H1 (cell line): Measurements from ENCODE around the gene VAT1L. TPM values are rescaled to one million over a fixed set of nuclear protein-coding genes. Genes with fewer than 3 reads are reported as not detected.

Source experiments
- CTCF ChIA-PET: fragments of 300-600 bp; sonication (Branson Sonifier 250); formaldehyde crosslinking; loops from one replicate; lab custom pipeline; 2021; ENCODE audit not compliant: partially characterized antibody; lab: Charles Lee
- POLR2A ChIA-PET: fragments of 300-600 bp; sonication (Branson Sonifier 250); formaldehyde crosslinking; loops from one replicate; lab custom pipeline; 2021; ENCODE audit warnings: inconsistent platforms; ENCODE audit not compliant: partially characterized antibody; lab: Charles Lee
- DNase-seq, 2 experiments: peaks; one replicate each; pipeline versions ENCODE4 v3.0.0 to v3.0.0-alpha.2; 2010 to 2022; ENCODE audit warnings: low spot score in 2 of 2, low read depth in 1 of 2, mixed read lengths in 1 of 2
- FAIRE-seq: peaks from 2 replicates; lab custom pipeline; 2011; peaks lifted over from hg19 to GRCh38; lab: Jason Lieb, UNC
- H2AFZ ChIP-seq: 2 replicates; pipeline ENCODE4 v1.8.1; 2012; ENCODE audit warnings: low read length, inconsistent platforms
- H2AK5ac ChIP-seq: 2 replicates; pipeline ENCODE4 v1.6.1; 2013; ENCODE audit warnings: low read depth, low read length
- H2BK120ac ChIP-seq: replicated peaks from 2 replicates; pipeline ENCODE3; 2013; ENCODE audit warnings: low read depth, low read length, inconsistent platforms
- H2BK12ac ChIP-seq: 2 replicates; pipeline ENCODE4 v1.6.1; 2013; ENCODE audit warnings: low read depth, low read length
- H2BK15ac ChIP-seq: 2 replicates; pipeline ENCODE4 v1.6.1; 2013; ENCODE audit warnings: low read length
- H2BK20ac ChIP-seq: 2 replicates; pipeline ENCODE4 v1.6.1; 2013; ENCODE audit warnings: low read length
- H2BK5ac ChIP-seq: 2 replicates; pipeline ENCODE4 v1.6.1; 2013; ENCODE audit warnings: low read depth, low read length
- H3K14ac ChIP-seq: 2 replicates; pipeline ENCODE4 v1.6.1; 2013; ENCODE audit warnings: inconsistent platforms; ENCODE audit not compliant: insufficient read length
- H3K18ac ChIP-seq: 2 replicates; pipeline ENCODE4 v1.6.1; 2013; ENCODE audit warnings: low read length; ENCODE audit errors: extremely low read depth
- H3K23ac ChIP-seq: 2 replicates; pipeline ENCODE4 v1.6.1; 2013; ENCODE audit warnings: inconsistent platforms; ENCODE audit not compliant: insufficient read length
- H3K23me2 ChIP-seq: 2 replicates; pipeline ENCODE4 v1.6.1; 2013; ENCODE audit warnings: low read depth, low read length
- H3K27ac ChIP-seq: 2 replicates; pipeline ENCODE4 v1.6.1; 2011; ENCODE audit warnings: low read depth, low read length, inconsistent platforms
- H3K27me3 ChIP-seq, 4 experiments: replicated peaks in 1 of 4; 1 replicate in 1 of 4; 2 replicates in 3 of 4; pipeline versions ENCODE4 v1.6.1 to v1.8.1; 2011 to 2013; ENCODE audit warnings: low read length in 3 of 4, mild to moderate bottlenecking in 3 of 4, inconsistent platforms in 2 of 4, mixed read lengths in 2 of 4, moderate library complexity in 1 of 4; ENCODE audit not compliant: control insufficient read depth in 3 of 4, insufficient read depth in 3 of 4; ENCODE audit errors: extremely low read depth in 1 of 4
- H3K36me3 ChIP-seq, 4 experiments: 2 replicates each; pipeline versions ENCODE4 v1.6.1 to v1.8.1; 2011 to 2013; ENCODE audit warnings: mild to moderate bottlenecking in 4 of 4, low read length in 3 of 4, moderate library complexity in 2 of 4, control low read depth in 1 of 4, inconsistent platforms in 1 of 4; ENCODE audit not compliant: insufficient read depth in 4 of 4, control insufficient read depth in 2 of 4
- H3K4ac ChIP-seq: replicated peaks from 2 replicates; pipeline ENCODE3; 2013; ENCODE audit warnings: low read length, low read depth, mixed read lengths, inconsistent platforms; ENCODE audit not compliant: insufficient read length
- H3K4me1 ChIP-seq, 4 experiments: replicated peaks in 1 of 4; 1 replicate in 1 of 4; 2 replicates in 3 of 4; pipeline versions ENCODE4 v1.6.1 to v1.8.1; 2011 to 2013; ENCODE audit warnings: low read length in 3 of 4, inconsistent platforms in 2 of 4, mixed read lengths in 1 of 4; ENCODE audit not compliant: insufficient read depth in 4 of 4, control insufficient read depth in 3 of 4
- H3K4me2 ChIP-seq, 2 experiments: 2 replicates each; pipeline versions ENCODE4 v1.6.1 to v1.8.1; 2011 to 2013; ENCODE audit warnings: low read depth in 2 of 2, low read length in 2 of 2, control low read depth in 1 of 2, inconsistent platforms in 1 of 2, mild to moderate bottlenecking in 1 of 2; ENCODE audit not compliant: insufficient read depth in 1 of 2
- H3K4me3 ChIP-seq, 4 experiments: fragments of 200-600, 300-600 bp in 1 of 4; sonication (generic), shearing (Covaris generic), sonication (Bioruptor Twin) in 1 of 4; 2 replicates each; pipeline versions ENCODE4 v1.5.1 to v1.8.1; 2011 to 2016; ENCODE audit warnings: low read length in 4 of 4, low read depth in 3 of 4, control low read depth in 2 of 4, inconsistent platforms in 2 of 4, mild to moderate bottlenecking in 2 of 4, mixed read lengths in 1 of 4, moderate library complexity in 1 of 4; ENCODE audit not compliant: insufficient read depth in 2 of 4; ENCODE audit errors: extremely low read depth in 1 of 4
- H3K56ac ChIP-seq: replicated peaks from 2 replicates; pipeline ENCODE3; 2013; ENCODE audit warnings: low read depth, mild to moderate bottlenecking, mixed read lengths, low read length, inconsistent platforms; ENCODE audit not compliant: insufficient read length
- H3K79me1 ChIP-seq: 2 replicates; pipeline ENCODE4 v1.6.1; 2013; ENCODE audit warnings: low read depth, low read length, control low read depth
- H3K79me2 ChIP-seq, 2 experiments: 2 replicates each; pipeline versions ENCODE4 v1.6.1 to v1.8.1; 2012 to 2013; ENCODE audit warnings: low read length in 2 of 2, mild to moderate bottlenecking in 2 of 2, inconsistent platforms in 1 of 2; ENCODE audit not compliant: insufficient read depth in 2 of 2, control insufficient read depth in 1 of 2
- H3K9ac ChIP-seq, 4 experiments: replicated peaks in 1 of 4; 1 replicate in 1 of 4; 2 replicates in 3 of 4; pipeline versions ENCODE4 v1.6.1 to v1.8.1; 2011 to 2013; ENCODE audit warnings: low read depth in 3 of 4, low read length in 3 of 4, control low read depth in 2 of 4, mild to moderate bottlenecking in 2 of 4, moderate library complexity in 2 of 4, inconsistent platforms in 1 of 4; ENCODE audit errors: extremely low read depth in 1 of 4
- H3K9me3 ChIP-seq, 2 experiments: 2 replicates each; pipeline versions ENCODE4 v1.6.1 to v1.8.1; 2012 to 2013; ENCODE audit warnings: mild to moderate bottlenecking in 2 of 2, moderate library complexity in 2 of 2, control low read depth in 1 of 2, inconsistent platforms in 1 of 2, low read depth in 1 of 2, low read length in 1 of 2, mixed read lengths in 1 of 2; ENCODE audit not compliant: insufficient read depth in 2 of 2
- H4K20me1 ChIP-seq, 2 experiments: replicated peaks in 1 of 2; 2 replicates each; pipeline versions ENCODE3 to v1.8.1; 2011 to 2013; ENCODE audit warnings: inconsistent platforms in 2 of 2, low read length in 2 of 2, mild to moderate bottlenecking in 1 of 2; ENCODE audit not compliant: insufficient read depth in 2 of 2, control insufficient read depth in 1 of 2
- H4K5ac ChIP-seq: 2 replicates; pipeline ENCODE4 v1.6.1; 2013; ENCODE audit warnings: low read length, low read depth, mixed read lengths, inconsistent platforms; ENCODE audit not compliant: insufficient read length
- H4K8ac ChIP-seq: 2 replicates; pipeline ENCODE4 v1.8.0; 2013; ENCODE audit warnings: mild to moderate bottlenecking, moderate library complexity, low read length, inconsistent platforms; ENCODE audit not compliant: insufficient read depth; ENCODE audit errors: extremely low read depth
- H4K91ac ChIP-seq: replicated peaks from 2 replicates; pipeline ENCODE3; 2013; ENCODE audit warnings: low read length, mixed read lengths, inconsistent platforms; ENCODE audit not compliant: insufficient read length
- RAD21 ChIP-seq, 2 experiments: IDR thresholded peaks in 1 of 2; conservative IDR thresholded peaks in 1 of 2; 2 replicates each; pipeline ENCODE4 v1.6.1; 2011; ENCODE audit warnings: low read depth in 2 of 2, low read length in 2 of 2, improper control_type of control experiment in 1 of 2, inconsistent platforms in 1 of 2, mild to moderate bottlenecking in 1 of 2, moderate library complexity in 1 of 2
- RBBP5 ChIP-seq: IDR thresholded peaks from 2 replicates; pipeline ENCODE4 v1.7.1; 2012; ENCODE audit warnings: low read depth, mild to moderate bottlenecking, inconsistent platforms, low read length, moderate library complexity, borderline replicate concordance
- USF2 ChIP-seq: IDR thresholded peaks from 2 replicates; pipeline ENCODE4 v1.6.1; 2011; ENCODE audit warnings: low read length, improper control_type of control experiment
- WGBS, 2 experiments: shearing (Covaris generic) in 1 of 2; methylation state at CpG; one replicate each; pipeline versions ENCODE4 v1.1.6 to v1.1.7; 2013 to 2015; ENCODE audit warnings: low lambda C conversion rate in 2 of 2, mixed read lengths in 2 of 2, inconsistent platforms in 1 of 2, low coverage in 1 of 2, missing lambda C conversion rate in 1 of 2; ENCODE audit not compliant: insufficient replicate concordance in 2 of 2, insufficient coverage in 1 of 2, insufficient read length in 1 of 2; ENCODE audit errors: extremely low coverage in 1 of 2, missing lambda C conversion rate in 1 of 2; 5-methylcytosine and 5-hydroxymethylcytosine counted together
- polyA plus RNA-seq, 7 experiments: library from polyadenylated mRNA; depleted of rRNA in 3 of 7; stranded (reverse) in 5 of 7; unstranded in 2 of 7; fragments of >200 nt in 5 of 7; fragments of 200-250 nt in 2 of 7; gene quantifications; 1 replicate in 5 of 7; 2 replicates in 1 of 7; 4 replicates in 1 of 7; pipeline versions ENCODE4 v1.2.1 to v1.2.3, GENCODE V29; 2011 to 2013; ENCODE audit warnings: missing spikeins in 2 of 7, mixed read lengths in 2 of 7
- total RNA-seq: library from RNA; stranded (reverse); fragmentation: NEBNext Ultra II Directional; extraction: Animal tissue kit (Norgen Biotek cat#: 25700); gene quantifications from 2 replicates; pipeline ENCODE4 v1.2.1, GENCODE V29; 2021

Gene VAT1L
- total and polyA plus RNA-seq, 2 of the 8 experiments (the other 6 are each of a cell fraction or from before 2014, with no cell fraction given) = 46.3 to 48.2 TPM

GRCh38 chr16:77938913-77939312 lies 150.5 kb downstream of the VAT1L start:
- no peak overlapping the region for H4K8ac ChIP-seq
- CTCF ChIA-PET = interaction anchor here (3.8 to 25.9 kb wide), 2 partner anchors 13 to 30 kb away, joined by 25 to 362 read pairs; no protein-coding TSS in a partner anchor
- peaks cover 0 to 3% (median 0%) of the 10 kb centered on the region in 4 experiments; a peak in 1 of 7 replicates for H3K4me1 ChIP-seq
- 94% methylated on average over 5 of the region's 5 CpGs; no CpG with 5 or more reads in 1 of the 2 experiments for WGBS, 2 experiments
- DNase-seq (no peak), FAIRE-seq (no peak)
- H3K9ac ChIP-seq = no peak overlapping the region
- H3K4me2 ChIP-seq = no peak overlapping the region
- H3K36me3 ChIP-seq = peaks cover 0 to 4% (median 0%) of the 10 kb centered on the region in 4 experiments; a peak in 1 of 8 replicates
- no peak overlapping the region for H3K56ac ChIP-seq
- POLR2A ChIA-PET = no interaction called here
- H2BK20ac ChIP-seq = no peak overlapping the region
- TF ChIP-seq RAD21 (IDR thresholded peaks at IDR 0.05 in 1 of 2, conservative IDR thresholded peaks at IDR 0.05 in 1 of 2; ENCODE audit: low read depth in 2 of 2, low read length in 2 of 2) = no peak
- TF ChIP-seq RBBP5 = no peak
- TF ChIP-seq USF2 = no peak
- no peak overlapping the region for H3K18ac ChIP-seq
- no peak overlapping the region for H3K27ac ChIP-seq
- H3K4me3 ChIP-seq = no peak overlapping the region
- peaks cover 0 to 3% of the 10 kb centered on the region in 2 experiments; a peak in 1 of 4 replicates for H3K9me3 ChIP-seq
- no peaks in the 10 kb centered on the region for H4K20me1 ChIP-seq
- no peak overlapping the region for H2BK120ac ChIP-seq
- H2BK12ac ChIP-seq = no peak overlapping the region
- H2BK15ac ChIP-seq = 0 out of 2 replicates have a peak overlapping the region, but pooled peaks have one; percentile 65
- H3K23me2 ChIP-seq = no peaks in the 10 kb centered on the region; the same call in 1 of the 2 replicates
- H3K27me3 ChIP-seq = no peaks in the 10 kb centered on the region
- no peak overlapping the region for H3K4ac ChIP-seq
- H3K23ac ChIP-seq = no peak overlapping the region
- H2AK5ac ChIP-seq = no peak overlapping the region
- no peak overlapping the region for H4K91ac ChIP-seq
- H4K5ac ChIP-seq = peak overlapping the region; percentile 6
- no peak overlapping the region for H3K14ac ChIP-seq
- H3K79me2 ChIP-seq = no peaks in the 10 kb centered on the region; a peak in 1 of 4 replicates
- H3K79me1 ChIP-seq = no peaks in the 10 kb centered on the region
- no peak overlapping the region for H2BK5ac ChIP-seq
- H2AFZ ChIP-seq = no peak overlapping the region
